CD14-positive monocyte (primary cell): ENCODE measurements around the gene COX7A2. TPM values are rescaled to one million over a fixed set of nuclear protein-coding genes. Genes with fewer than 3 reads are reported as not detected.

Experiments used
- DNase-seq, 3 donors: peaks; one replicate each; pipeline ENCODE4 v3.0.0-alpha.2; 2011 to 2022
- H2AFZ ChIP-seq: 2 replicates; pipeline ENCODE4 v1.6.0; 2012; ENCODE audit warnings: mild to moderate bottlenecking, low read depth, low read length, inconsistent platforms; ENCODE audit not compliant: insufficient read depth, poor library complexity, severe bottlenecking
- H3K27ac ChIP-seq, 2 donors: 1 replicate in 1 of 2; 2 replicates in 1 of 2; pipeline ENCODE4 v1.5.1; 2012 to 2013; ENCODE audit warnings: low read length in 2 of 2, control low read depth in 1 of 2, inconsistent platforms in 1 of 2, low read depth in 1 of 2, mild to moderate bottlenecking in 1 of 2
- H3K27me3 ChIP-seq, 2 donors: one replicate each; pipeline versions ENCODE4 v1.6.0 to v1.6.1; 2011 to 2013; ENCODE audit warnings: low read length in 2 of 2; ENCODE audit not compliant: control insufficient read depth in 2 of 2, insufficient read depth in 2 of 2
- H3K36me3 ChIP-seq, 2 donors: replicated peaks in 1 of 2; 1 replicate in 1 of 2; 2 replicates in 1 of 2; pipeline versions ENCODE4 v1.5.1 to v1.6.1; 2012 to 2013; ENCODE audit warnings: low read length in 2 of 2, control low read depth in 1 of 2, inconsistent platforms in 1 of 2, mild to moderate bottlenecking in 1 of 2; ENCODE audit not compliant: insufficient read depth in 2 of 2, control insufficient read depth in 1 of 2
- H3K4me1 ChIP-seq, 2 donors: 1 replicate in 1 of 2; 2 replicates in 1 of 2; pipeline versions ENCODE4 v1.5.1 to v1.6.1; 2012 to 2013; ENCODE audit warnings: low read length in 2 of 2, control low read depth in 1 of 2, inconsistent platforms in 1 of 2, mild to moderate bottlenecking in 1 of 2, moderate library complexity in 1 of 2; ENCODE audit not compliant: insufficient read depth in 2 of 2, control insufficient read depth in 1 of 2
- H3K4me2 ChIP-seq: replicated peaks from 2 replicates; pipeline ENCODE3; 2012; ENCODE audit warnings: low read length, moderate library complexity, mild to moderate bottlenecking; ENCODE audit not compliant: poor library complexity, severe bottlenecking; ENCODE audit errors: extremely low read depth
- H3K4me3 ChIP-seq, 3 experiments: fragments of 200-600 bp in 1 of 3; sonication (generic) in 1 of 3; replicated peaks in 1 of 3; 1 replicate in 2 of 3; 2 replicates in 1 of 3; pipeline ENCODE4 v1.5.1; 2011 to 2013; ENCODE audit warnings: low read length in 3 of 3, mild to moderate bottlenecking in 3 of 3, control low read depth in 2 of 3, low read depth in 2 of 3, inconsistent platforms in 1 of 3, moderate library complexity in 1 of 3
- H3K79me2 ChIP-seq: 2 replicates; pipeline ENCODE4 v1.6.0; 2012; ENCODE audit warnings: mild to moderate bottlenecking, control low read depth, inconsistent platforms, low read length, moderate library complexity; ENCODE audit not compliant: insufficient read depth
- H3K9ac ChIP-seq: 2 replicates; pipeline ENCODE4 v1.6.0; 2017; ENCODE audit warnings: low read length, mild to moderate bottlenecking; ENCODE audit not compliant: insufficient read depth, poor library complexity, severe bottlenecking
- H3K9me3 ChIP-seq, 2 donors: replicated peaks in 1 of 2; 1 replicate in 1 of 2; 2 replicates in 1 of 2; pipeline versions ENCODE4 v1.5.1 to v1.6.1; 2012 to 2013; ENCODE audit warnings: low read length in 2 of 2, control low read depth in 1 of 2; ENCODE audit not compliant: control insufficient read depth in 1 of 2, insufficient read depth in 1 of 2
- H4K20me1 ChIP-seq: 2 replicates; pipeline ENCODE4 v1.6.0; 2012; ENCODE audit warnings: mild to moderate bottlenecking, low read length, control low read depth, moderate library complexity; ENCODE audit not compliant: insufficient read depth
- H3K27ac Mint-ChIP-seq, 7 donors: one replicate each; pipeline ENCODE4 v1.8.0; 2020; ENCODE audit warnings: mild to moderate bottlenecking in 7 of 7, mixed read lengths in 7 of 7, moderate library complexity in 6 of 7, inconsistent platforms in 2 of 7
- H3K27me3 Mint-ChIP-seq, 3 donors: one replicate each; pipeline ENCODE4 v1.8.0; 2021 to 2022; ENCODE audit warnings: low read depth in 3 of 3, mild to moderate bottlenecking in 3 of 3, mixed read lengths in 3 of 3, moderate library complexity in 3 of 3, inconsistent platforms in 1 of 3
- H3K36me3 Mint-ChIP-seq, 2 donors: one replicate each; pipeline ENCODE4 v1.8.0; 2020; ENCODE audit warnings: mixed read lengths in 2 of 2, inconsistent platforms in 1 of 2, mild to moderate bottlenecking in 1 of 2
- H3K4me1 Mint-ChIP-seq: one replicate; pipeline ENCODE4 v1.8.0; 2020; ENCODE audit warnings: mild to moderate bottlenecking, mixed read lengths
- H3K4me3 Mint-ChIP-seq, 2 donors: one replicate each; pipeline ENCODE4 v1.8.0; 2020; ENCODE audit warnings: mild to moderate bottlenecking in 2 of 2, mixed read lengths in 2 of 2, moderate library complexity in 1 of 2
- H3K9me3 Mint-ChIP-seq, 7 donors: one replicate each; pipeline ENCODE4 v1.8.0; 2020 to 2022; ENCODE audit warnings: mixed read lengths in 7 of 7, mild to moderate bottlenecking in 6 of 7, moderate library complexity in 6 of 7, inconsistent platforms in 2 of 7
- CTCF ChIP-seq: fragments of 200-600 bp; IDR thresholded peaks from one replicate; pipeline ENCODE4 v1.8.0; 2022; ENCODE audit warnings: antibody characterized with exemption, mild to moderate bottlenecking
- WGBS: methylation state at CpG from one replicate; pipeline ENCODE4 v1.1.5; 2013; ENCODE audit warnings: missing lambda C conversion rate; ENCODE audit not compliant: insufficient coverage; 5-methylcytosine and 5-hydroxymethylcytosine counted together
- intact Hi-C, 2 donors: fragments of 100-400 bp; cut with micrococcal nuclease; formaldehyde crosslinking; loops; one replicate each; pipeline versions ENCODE4 v1.15.0 to v1.15.1; 2023
- polyA minus RNA-seq: library from RNA; depleted of rRNA, polyadenylated mRNA; stranded (reverse); fragments of >200 nt; gene quantifications from 2 replicates; pipeline ENCODE4 v1.2.3, GENCODE V29; 2012
- polyA plus RNA-seq, 3 donors: library from polyadenylated mRNA; depleted of rRNA in 1 of 3; unstranded in 2 of 3; stranded (reverse) in 1 of 3; fragments of 300-500 nt in 2 of 3; fragments of >200 nt in 1 of 3; fragmentation: Illumina TruSeq in 2 of 3; gene quantifications; 1 replicate in 2 of 3; 2 replicates in 1 of 3; pipeline ENCODE4 v1.2.3, GENCODE V29; 2012 to 2021
- total RNA-seq, 12 experiments: library from RNA in 1 of 12; stranded (reverse) in 1 of 12; fragments of 120-200 nt in 1 of 12; gene quantifications; one replicate each; pipeline ENCODE4 v1.2.4 and lab custom pipeline; 2013 to 2026; ENCODE audit warnings: mixed read lengths in 6 of 12, inconsistent platforms in 1 of 12

COX7A2 gene, protein sequence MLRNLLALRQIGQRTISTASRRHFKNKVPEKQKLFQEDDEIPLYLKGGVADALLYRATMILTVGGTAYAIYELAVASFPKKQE
- total RNA-seq (2013): 188 TPM
- 100 to 1,000 TPM; 175 to 846 (median 798) TPM for polyA plus RNA-seq
- 15.0 and 22.0 TPM in 2 replicates for polyA minus RNA-seq
- 20.0 to 51.7 (median 41.6) reads per million in 11 experiments for total RNA-seq (lab: John Stamatoyannopoulos, UW)

DNA sequence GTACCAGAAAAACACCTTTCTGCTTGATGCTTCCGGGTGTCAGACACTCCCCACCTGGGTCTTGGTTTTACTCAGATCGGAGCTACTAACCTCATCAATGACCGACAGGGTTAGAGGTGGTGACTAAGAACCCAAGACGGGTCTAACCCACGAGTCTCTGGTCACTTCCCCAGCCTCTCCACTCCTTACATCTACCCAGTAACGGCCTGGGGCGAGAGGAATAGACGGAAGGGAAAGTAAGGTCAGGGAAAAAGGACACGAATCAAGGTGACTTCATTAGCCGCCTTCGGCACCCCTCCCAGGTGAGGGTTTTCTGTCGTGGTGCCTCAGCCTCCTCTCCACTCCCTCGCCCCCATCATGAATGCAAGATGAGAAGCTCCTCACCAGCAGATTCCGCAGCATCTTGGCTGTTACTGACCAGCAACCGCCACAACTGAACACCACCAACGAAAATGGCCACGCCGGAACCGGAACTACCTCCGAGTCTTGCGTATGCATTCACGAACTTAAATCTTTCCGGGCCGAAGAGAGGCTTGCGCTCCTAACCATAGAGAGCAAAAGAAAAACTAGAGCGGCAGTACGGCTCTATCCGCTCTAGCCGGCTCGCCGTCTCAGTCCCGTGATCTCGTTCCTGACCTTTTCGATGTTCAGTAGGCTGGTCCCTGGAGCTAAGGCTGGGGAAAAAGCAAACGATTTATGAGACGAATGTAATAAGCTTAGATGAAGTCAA, at the start of gene COX7A2:
Gene COX7A2, minus strand, starts transcription at position 469 of the 730 bp plus-strand sequence. Its CDS starts 67 bp downstream, at position 402.
- peaks cover 14% of the 10 kb centered on the region for H3K4me1 Mint-ChIP-seq
- Histone ChIP-seq H3K79me2 (peaks cover 26% of the 10 kb centered on the region), H3K27me3 (peaks cover 8 to 22% of the 10 kb centered on the region in 2 donors), H3K9me3 (no peaks in the 10 kb centered on the region), H3K4me2 (peak within 1 kb of the TSS; percentile 68), H3K36me3 (peaks cover 23 to 32% of the 10 kb centered on the region in 2 donors), H2AFZ (peak within 1 kb of the TSS; percentile 97), H3K4me1 (peaks cover 7% of the 10 kb centered on the region in 2 donors), H3K9ac (peak within 1 kb of the TSS; percentile 82), H4K20me1 (peaks cover 18% of the 10 kb centered on the region), H3K27ac (peak within 1 kb of the TSS; percentile 96 to 99), H3K4me3 (peak within 1 kb of the TSS; percentile 85 to 94 (median 92))
- no peak for TF ChIP-seq CTCF
- peak; percentile 89 to 93 (median 91) for DNase-seq
- peaks cover 25% of the 10 kb centered on the region in 2 donors for H3K36me3 Mint-ChIP-seq
- H3K9me3 Mint-ChIP-seq: peaks cover 0 to 4% (median 0%) of the 10 kb centered on the region in 7 donors
- 0% methylated on average over 26 of the region's 36 CpGs for WGBS
- H3K27me3 Mint-ChIP-seq: peaks cover 8 to 26% (median 17%) of the 10 kb centered on the region in 3 donors
- H3K27ac Mint-ChIP-seq: peak within 1 kb of the TSS; percentile 98 to 100 (median 100)
- intact Hi-C loops: no loop called here
- peak within 1 kb of the TSS; percentile 90 to 99 for H3K4me3 Mint-ChIP-seq

DNA sequence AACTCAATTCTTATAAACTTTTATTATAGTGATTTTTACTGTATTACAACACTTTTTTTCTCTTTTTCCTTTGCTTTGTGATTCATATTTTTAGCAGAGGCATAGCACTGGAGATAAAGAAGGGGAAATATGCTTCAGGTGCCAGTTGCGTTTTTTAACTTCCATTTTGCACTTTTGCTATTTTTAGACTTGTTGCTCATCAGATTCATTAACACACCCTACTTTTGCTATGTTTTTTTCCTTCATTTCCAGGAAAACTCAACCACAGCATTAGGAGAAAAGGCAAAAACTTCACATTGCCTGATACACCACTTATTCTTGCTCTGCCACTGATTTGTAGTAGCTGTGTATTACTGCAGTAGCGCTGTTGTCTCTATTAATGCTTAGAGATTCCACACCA, 49.0 kb upstream of the COX7A2 start:
- H3K27me3 Mint-ChIP-seq: no peaks in the 10 kb centered on the region
- Histone ChIP-seq H2AFZ (no peak overlapping the region), H3K9ac (no peak overlapping the region), H3K4me2 (no peak overlapping the region), H3K9me3 (no peaks in the 10 kb centered on the region), H4K20me1 (no peaks in the 10 kb centered on the region), H3K27me3 (no peaks in the 10 kb centered on the region), H3K4me3 (no peak overlapping the region), H3K36me3 (no peaks in the 10 kb centered on the region), H3K4me1 (peaks cover 0 to 5% of the 10 kb centered on the region in 2 donors), H3K27ac (no peak overlapping the region), H3K79me2 (peaks cover 7% of the 10 kb centered on the region)
- no peak for TF ChIP-seq CTCF
- no CpG with 5 or more reads among the region's 2 CpGs for WGBS
- H3K9me3 Mint-ChIP-seq: no peaks in the 10 kb centered on the region
- DNase-seq: no peak
- peaks cover 2 to 10% of the 10 kb centered on the region in 2 donors for H3K36me3 Mint-ChIP-seq
- H3K27ac Mint-ChIP-seq: no peak overlapping the region
- H3K4me1 Mint-ChIP-seq: peaks cover 8% of the 10 kb centered on the region
- intact Hi-C loops: no loop called here
- no peak overlapping the region for H3K4me3 Mint-ChIP-seq
